Dermis blood vessel endothelial cell (primary cell): ENCODE measurements around the gene PRKACB. TPM values are rescaled to one million over a fixed set of nuclear protein-coding genes. Genes with fewer than 3 reads are reported as not detected.
"Not testable (repeated sequence)": the region's sequence is repeated elsewhere in the genome, so short reads cannot be mapped to it uniquely, and the experiment has no call there.

Experiments
- DNase-seq: peaks from one replicate; pipeline ENCODE4 v3.0.0; 2010
- total RNA-seq: library from RNA; depleted of rRNA; stranded (reverse); fragments of >200 nt; gene quantifications from 2 replicates; pipeline ENCODE4 v1.2.3, GENCODE V29; 2014

Gene PRKACB
- total RNA-seq, 1 donor from 2014 or later, result 20.6 TPM

DNA sequence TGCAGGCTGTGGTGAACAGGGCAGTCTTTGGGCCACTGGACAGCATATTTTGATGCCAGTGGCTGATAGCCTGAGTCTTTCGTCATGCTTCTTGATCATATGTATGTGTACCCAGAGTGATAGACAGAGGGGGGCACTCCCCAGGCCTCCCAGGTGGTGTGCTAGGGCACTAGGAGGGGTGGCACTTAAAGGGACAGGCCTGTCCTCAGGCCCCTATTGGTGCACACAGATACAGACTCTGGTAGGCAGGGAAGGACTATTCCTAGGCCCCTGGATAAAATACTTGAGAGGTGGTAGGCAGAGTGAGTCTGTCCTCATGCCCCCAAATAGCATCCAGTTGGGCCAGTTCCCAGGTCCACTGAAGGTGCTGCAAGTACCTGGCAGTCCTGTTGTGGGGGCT is 80.8 kb downstream of the PRKACB start:
- DNase-seq, result no peak

DNA sequence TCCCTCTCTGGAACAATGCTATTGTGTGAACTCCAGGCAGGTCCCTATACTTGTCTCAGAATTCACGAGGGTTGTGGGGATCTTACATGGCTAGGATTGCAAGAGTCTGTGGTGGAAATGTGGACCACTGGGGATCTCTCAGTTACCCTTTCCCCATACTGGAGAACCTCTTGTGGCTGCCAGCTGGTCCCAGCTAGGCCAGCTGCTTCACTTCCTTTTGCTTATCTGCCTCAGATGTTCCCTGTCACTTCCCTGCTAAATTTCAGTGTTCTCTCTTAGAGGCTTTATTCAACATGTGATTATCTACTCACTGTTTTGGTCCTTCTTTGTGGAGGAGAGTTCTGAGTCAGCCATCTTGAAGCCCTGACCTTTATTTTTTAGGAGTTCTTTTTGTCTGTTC is 81.6 kb downstream of the PRKACB start:
- no peak for DNase-seq

DNA sequence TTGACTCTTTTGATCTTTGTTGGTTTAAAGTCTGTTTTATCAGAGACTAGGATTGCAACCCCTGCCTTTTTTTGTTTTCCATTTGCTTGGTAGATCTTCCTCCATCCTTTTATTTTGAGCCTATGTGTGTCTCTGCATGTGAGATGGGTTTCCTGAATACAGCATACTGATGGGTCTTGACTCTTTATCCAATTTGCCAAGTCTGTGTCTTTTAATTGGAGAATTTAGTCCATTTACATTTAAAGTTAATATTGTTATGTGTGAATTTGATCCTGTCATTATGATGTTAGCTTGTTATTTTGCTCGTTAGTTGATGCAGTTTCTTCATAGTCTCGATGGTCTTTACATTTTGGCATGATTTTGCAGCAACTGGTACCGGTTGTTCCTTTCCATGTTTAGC is 88.6 kb downstream of the PRKACB start:
- DNase-seq, result not testable (repeated sequence)

DNA sequence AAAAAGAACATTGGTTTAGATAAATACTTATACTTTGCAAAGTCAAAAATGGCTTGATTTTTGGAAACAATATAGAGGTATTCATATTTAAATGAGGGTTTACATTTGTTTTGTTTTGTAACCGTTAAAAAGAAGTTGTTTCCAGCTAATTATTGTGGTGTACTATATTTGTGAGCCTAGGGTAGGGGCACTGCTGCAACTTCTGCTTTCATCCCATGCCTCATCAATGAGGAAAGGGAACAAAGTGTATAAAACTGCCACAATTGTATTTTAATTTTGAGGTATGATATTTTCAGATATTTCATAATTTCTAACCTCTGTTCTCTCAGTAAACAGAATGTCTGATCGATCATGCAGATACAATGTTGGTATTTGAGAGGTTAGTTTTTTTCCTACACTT is 92.2 kb downstream of the PRKACB start:
- no peak for DNase-seq

DNA sequence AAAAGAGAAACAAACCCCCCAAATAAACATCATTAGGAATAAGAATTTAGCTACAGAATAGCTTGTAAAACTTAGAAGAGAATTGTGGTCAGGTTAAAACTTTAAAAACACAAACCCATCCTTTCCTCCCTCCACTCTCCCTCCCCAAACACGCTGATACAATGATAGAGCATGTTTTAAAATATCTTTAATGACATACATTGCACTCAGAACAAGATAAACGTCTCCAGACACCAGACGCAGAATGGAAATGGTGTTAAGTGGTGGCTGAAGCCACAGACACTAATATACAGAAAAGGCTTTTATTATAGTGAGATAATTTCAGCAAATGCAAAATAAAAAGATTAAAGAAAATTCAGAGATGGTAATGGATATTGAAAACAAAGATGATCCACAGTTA is 98.6 kb downstream of the PRKACB start:
- DNase-seq, result no peak

DNA sequence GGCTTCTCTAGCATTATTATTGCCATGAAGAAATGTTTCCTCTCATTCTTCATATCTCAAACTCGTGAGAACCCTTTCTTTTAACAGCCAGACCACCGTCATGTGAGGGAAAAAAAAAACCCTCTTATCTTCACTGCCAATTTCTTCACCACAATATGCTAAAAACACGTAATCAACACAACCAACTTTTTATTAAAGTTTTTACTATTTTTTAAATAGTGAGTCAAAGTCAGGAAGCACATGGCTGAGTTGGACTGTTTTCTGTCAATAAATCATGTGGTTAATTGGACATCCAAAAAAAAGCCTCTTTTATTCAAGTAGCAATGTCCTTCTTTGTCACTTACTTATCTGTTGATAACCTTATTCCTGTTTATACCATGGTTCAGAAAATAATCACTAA is 101.5 kb downstream of the PRKACB start:
- peak; percentile 64 for DNase-seq

DNA sequence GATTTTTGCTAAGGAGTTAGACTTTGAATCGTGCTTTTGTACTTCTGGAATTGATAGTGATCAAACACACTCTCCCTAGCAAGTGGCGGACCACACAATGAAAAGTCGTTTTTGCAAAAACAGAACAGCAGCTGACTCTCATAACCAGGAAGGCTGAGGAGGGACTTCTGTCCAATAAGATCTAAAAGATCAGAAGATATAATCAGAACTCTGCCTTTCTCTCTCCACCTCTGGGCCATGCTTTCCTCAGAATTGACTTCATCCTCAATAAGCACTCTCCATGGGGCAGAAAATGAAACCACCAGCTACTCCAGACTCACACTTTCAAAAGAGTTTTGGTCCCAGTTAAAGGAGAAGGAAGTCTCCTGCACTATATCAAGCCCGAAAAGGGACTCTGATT is 102.1 kb downstream of the PRKACB start:
- DNase-seq, result peak; percentile 40

DNA sequence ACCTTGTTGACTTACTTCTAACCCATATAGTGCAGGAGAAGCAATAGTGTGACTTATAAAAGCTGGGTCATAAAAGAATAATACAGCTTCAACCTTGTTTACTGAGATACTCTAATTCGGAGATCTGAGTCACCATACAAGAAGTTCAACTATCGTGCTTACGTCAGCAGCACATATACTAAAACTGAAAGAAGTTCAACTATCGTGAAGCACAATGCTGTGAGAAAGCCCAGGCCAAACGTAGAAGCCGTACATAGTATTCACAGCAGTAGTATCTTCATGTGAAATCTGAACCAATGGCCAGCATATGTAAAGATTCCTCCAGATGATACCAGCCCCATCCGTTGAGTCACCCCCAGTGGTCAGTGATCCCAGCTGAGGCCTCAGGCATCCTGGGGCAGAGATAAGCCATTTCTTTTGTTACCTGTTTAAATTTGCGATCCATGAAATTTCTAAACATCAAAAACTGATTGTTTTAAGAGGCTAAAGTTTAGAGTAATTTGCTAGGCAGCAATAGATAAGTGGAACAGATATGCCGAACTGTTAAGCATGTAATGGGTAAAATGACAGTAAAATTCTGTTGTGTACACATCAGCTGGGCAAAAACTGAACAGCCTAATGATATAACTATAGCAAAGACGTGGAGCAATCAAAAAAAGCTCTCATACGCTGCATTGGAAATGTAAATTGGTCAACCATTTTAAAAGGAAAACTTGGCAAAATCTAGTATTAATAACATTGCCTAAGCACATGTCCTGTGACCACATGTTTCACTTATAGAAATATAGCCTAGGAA is 103.6 kb downstream of the PRKACB start:
- peak; percentile 90 for DNase-seq

DNA sequence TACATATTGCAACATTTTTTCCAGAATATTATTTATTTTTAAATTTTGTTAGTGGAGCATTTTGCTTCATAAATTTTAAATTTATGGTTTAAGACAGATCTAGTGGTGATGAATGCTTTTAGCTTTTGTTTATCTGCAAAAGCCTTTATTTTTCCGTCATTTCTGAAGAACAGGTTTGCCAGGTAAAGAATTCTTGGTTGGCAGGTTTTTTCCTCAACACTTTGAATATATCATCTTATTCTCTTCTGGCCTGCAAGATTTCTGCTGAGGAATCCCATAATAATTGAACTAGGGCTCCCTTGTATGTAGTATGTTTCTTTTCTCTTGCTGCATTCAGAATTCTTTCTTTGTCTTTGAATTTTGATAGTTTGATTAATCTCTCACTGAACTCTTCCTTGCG is 106.6 kb downstream of the PRKACB start:
- no peak for DNase-seq

DNA sequence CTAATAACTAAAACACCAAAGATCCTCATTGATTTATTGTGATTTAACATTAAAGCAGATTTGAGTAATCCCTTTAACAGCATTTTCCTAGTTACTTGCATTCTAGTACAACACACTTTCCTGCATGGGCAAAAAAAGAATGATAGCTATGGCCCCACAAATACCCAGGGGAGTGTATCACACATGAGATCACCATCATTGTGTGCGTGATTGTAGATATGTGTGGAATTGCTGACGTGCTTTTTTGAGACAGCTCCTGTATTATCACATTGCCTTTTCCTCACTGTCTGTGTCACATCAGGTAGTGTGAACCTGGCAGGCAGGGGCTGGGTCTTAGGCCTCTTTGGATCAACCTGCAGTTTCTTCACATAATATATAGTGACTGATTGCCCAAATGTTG is 109.0 kb downstream of the PRKACB start:
- no peak for DNase-seq

DNA sequence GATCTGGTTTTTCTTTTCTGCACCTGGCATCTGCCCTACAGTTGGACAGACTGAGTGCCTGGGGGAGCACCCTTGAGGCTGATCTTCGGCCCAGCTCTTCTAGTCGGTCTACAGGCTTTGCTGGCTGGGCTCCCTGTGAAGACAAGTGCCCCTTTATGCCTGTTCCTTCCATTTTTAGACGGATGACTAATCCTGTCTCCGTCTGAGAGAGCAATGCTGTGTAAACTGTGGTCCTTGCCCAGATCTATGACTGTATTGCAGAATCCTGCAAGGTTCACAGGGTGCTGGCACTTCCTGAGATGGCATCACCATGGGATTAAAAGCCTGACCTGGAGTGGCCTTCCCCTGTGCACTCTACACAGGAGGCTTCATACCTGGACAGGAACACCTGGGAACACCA is 109.8 kb downstream of the PRKACB start:
- DNase-seq, result peak; percentile 62

DNA sequence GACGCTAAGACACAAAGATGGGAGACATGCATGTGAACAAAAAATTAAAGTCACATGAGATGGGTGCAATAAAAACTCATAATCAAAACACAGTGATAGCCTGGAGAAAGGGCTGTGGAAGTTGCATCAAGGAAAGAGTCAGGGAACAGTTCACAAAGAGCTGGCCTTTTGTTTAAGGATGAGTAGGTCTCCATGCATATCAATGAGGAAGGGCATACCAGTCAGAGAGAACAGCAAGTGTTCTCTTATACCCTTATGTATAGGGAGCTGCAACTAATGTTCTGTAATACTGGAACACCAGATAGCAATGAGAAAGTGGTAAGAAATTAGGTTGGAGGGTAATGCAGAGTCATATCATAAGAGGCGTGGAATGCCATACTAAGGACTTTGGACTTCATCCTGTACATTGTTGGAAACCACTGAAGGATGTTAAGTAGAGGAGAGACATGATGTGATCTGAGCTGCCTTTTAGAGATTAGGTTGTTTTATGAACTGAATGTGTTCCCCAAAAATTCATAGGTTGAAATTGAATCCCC is 110.7 kb downstream of the PRKACB start:
- DNase-seq, result no peak

DNA sequence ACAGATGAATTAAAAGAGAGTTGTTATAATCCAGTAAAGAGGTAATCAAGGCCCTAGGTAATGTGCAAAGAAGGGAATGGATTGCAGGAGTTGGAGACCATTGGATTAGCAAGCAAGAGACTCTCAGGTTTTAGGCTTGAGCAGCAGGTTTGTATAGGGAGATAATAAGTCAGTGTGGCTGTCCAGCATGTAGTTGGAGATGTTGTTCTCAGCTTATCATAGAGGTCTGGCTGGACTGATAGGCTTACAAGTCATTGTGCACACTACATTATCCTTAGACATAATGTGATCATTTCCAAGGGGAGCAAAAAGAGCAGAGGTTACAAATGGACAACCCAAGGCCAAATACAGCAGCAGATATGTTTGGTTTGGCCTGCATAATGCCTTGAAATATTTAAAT is 111.5 kb downstream of the PRKACB start:
- no peak for DNase-seq

DNA sequence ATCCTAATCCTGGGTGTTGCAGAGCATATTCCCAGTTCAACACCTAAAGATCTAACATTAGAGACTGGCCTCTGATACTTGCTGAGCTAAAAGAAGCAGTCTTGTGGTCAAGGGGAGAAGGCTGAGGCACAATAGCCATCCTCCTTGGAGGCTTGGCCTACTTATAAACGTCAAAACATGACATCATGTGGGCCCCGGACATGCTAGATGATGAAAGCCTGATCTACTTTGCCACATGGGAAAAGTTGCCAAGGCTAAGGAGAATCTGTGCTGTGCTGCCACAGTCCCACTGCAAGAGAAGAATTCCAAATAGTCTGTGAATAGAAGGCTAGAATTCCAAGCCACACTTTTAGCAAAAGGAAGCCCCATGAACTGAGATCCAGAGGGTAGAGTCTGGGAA is 113.5 kb downstream of the PRKACB start:
- DNase-seq, result no peak

DNA sequence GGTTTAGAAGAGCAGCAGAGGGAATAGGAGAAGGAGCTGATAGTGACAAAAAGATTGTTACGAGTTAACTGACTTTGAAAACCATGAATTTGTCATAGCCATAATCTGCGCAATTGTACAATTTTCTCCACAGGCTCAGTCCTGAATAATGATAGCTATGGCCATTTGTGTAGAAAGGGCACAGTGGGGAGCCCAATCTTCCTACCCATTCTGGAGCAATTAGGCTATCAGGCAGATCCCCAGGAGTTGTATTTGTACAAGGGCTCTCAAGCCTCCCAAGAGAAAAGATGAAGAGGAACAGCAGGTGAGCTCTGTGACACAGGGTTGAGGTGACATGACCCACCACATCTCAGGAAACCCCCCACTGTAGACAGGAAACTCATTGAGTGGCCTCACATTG is 115.3 kb downstream of the PRKACB start:
- no peak for DNase-seq

DNA sequence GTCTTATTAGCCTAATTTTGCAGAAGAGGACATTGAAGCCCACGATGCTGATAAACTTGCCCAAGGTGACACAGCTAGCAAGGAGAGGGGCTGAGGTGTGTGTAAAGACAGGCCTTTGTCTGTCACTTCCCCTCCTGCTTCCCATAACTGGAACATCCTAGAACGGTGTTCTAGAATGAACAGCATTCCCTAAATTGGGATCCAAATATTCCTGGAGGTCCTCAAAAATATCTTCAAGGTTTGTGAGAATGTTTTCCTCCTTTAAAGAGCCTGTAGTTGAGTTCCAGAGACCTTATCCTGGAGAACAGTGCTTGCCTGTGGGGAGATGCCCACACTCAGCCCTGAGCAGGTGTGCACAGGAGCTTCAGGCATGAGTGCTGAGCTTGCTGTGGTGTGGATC is 115.9 kb downstream of the PRKACB start:
- no peak for DNase-seq

DNA sequence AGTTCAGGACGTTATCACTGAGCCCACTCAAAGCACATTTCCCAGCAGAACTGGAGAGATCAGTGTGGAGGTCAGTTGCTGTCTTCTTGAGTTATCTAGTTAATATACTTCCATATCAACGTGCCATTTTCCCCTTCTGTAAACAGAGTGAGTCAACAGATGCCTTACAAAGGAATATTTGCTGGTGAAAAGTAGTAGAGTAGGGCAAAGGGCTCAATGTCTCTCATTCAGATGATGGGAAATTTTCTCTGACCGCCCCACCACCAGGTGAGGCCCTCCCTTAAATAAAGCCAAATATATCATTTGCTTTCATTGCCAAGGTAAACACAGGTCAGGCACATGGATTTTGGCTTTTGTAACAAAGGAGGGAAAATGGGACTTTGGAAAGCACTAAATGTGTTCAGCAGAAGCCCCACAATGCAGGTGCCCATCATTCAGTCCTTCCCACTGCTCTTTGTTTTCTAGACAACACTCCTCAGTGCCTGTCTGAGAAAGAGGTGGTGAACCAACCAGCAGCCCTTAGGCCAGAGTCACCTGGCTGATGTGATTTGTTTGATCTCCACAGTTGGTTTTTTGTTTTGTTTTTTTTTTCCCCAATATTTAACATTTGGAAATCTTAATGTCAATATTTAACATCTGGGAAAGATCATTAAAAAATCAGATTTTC is 116.9 kb downstream of the PRKACB start:
- DNase-seq, result no peak

DNA sequence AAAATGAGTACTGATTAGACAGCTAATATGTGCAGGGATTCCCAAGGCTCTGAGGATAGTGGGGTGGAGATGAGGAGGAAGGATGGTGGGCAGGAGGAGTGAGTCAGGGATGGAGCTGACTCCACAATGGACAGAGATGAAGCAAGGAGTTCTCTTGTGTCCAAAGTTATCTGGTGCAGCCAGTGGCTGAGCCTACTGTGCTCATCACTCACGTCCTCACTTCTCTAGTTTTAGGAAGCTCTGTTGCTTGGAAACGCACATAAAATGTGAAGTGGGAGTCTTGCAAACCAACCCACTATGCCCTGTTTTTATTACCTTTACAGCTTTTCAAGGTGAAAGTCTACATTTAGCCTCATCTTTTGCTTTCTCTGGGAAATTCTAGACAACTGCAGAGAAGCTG is 120.9 kb downstream of the PRKACB start:
- DNase-seq, result no peak

DNA sequence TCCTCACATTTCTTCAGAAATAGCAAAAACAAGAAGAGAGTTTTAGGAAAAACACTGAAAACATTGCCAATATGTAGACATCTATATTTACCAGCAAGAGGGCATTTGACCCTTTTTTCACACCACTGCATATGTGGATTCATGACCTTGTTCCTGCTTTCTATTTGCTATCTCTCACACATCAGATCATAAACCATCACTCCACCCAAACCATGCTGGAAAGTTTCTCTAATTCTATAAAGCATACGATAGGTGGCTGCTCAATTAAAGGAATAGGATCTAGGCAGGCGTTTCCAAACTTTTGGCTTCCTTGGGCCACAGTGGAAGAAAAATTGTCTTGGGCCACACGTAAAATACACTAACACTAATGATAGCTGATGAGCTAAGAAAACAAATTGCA is 121.8 kb downstream of the PRKACB start:
- no peak for DNase-seq

DNA sequence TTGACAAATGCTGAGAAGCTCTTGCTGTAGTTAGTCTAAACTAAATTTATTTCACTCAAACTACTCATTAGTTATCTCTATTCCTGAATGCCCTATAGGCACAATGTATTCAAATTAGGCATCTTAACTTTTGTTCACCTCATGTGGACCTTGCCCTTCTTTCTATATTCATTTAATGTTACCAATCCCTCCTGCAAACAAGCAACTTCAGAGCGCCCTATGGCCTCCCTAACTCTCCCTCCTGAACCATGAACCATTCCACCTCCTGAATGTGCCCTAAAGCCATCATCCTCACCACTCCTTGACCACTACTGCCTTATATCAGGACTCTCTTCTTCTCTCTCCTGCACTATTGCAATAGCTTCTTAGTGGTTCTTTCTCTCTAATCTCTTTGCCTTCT is 122.7 kb downstream of the PRKACB start:
- no peak for DNase-seq

DNA sequence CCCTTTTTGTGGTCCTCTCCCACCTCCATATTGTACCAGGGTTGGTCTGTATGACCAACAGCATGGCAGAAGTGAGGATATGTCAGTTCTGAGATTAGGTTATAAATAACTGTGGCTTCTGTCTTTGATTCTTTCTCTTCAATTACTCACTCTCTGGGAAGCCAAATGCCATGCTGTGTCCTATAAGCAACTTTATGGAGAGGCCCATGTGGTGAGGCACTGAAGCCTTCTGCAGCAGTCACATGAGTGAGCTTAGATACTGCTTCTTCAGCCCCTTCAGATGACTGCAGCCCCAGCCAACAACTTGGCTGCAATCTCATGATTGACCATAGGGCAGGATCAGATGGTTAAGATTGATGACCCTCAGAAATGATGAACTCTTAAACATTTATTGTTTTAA is 123.4 kb downstream of the PRKACB start:
- no peak for DNase-seq

DNA sequence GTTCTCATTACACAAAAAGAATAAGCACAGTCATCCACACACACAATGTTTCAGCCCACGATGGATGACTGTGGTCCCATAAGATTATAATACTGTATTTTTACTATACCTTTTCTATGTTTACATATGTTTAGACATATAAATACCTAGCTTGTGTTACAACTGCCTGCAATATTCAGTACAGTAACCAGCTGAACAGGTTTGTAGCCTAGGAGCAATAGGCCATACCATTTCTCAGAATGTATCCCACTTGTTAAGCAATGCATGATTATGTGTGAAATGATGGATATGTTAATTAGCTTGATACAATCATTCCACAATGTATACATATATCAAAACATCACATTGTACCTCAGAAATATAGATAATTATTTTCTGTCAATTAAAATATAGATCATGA is 124.3 kb downstream of the PRKACB start:
- DNase-seq, result no peak

DNA sequence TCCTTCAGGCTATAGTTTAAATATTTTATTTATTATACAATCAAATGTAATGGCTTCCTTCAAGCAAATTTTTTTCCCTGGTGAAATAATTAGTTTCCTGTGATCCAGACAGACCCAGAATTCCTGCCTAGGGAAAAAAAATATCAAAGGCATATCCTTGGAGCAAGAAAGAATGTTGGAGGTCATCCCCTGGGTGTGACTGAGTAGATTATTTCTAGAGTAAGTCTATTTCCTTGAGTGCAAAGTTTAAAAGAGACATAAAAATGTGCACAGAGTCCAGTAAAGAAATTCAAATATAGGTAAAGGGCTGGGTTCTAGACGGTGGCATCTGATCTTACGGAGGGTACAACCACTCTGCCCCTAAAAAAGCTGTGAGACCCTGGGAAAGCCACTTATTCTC is 125.2 kb downstream of the PRKACB start:
- DNase-seq, result no peak

DNA sequence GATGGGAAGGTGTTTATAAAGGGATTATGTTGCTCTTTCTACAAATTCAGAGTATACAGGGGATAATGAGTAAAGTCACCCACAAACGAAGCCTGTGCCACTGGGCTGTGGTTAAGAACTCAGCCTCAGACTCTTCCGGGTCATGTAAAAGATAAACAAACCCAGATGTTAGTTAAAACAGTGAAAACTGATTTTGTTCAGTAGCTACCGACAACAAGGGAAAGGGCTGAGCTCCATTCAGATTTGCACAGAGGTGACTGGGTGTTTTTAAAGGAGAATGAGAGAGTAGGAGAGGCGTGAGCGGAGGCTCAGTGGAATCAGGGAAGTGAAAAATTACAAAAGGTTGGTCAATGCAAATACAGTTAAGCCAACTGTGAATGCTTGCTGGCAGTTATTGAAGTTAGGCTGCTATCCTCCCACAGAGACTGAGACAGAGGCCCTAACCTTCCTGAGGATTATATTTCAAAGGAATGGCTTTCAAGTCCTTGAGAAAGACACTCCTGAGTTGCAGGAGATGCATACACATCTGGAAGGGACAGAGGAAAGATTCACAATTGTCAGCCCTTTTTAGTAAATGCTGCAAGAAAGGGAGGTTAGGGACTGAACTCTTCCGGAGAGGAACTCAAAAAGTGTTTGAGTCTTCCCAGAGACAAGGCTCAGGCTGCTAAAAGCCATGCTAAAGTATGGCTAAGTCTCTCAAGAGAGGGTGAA is 127.5 kb downstream of the PRKACB start:
- DNase-seq, result peak; percentile 4
